ENCODE measurements around the gene CALM3. TPM values are rescaled to one million over a fixed set of nuclear protein-coding genes. Genes with fewer than 3 reads are reported as not detected.
A peak's percentile ranks its signal among the peaks of the same experiment; 100 is the strongest.

The CALM3 gene
- total RNA-seq, 1 donor from 2014 or later = 142 TPM

DNA sequence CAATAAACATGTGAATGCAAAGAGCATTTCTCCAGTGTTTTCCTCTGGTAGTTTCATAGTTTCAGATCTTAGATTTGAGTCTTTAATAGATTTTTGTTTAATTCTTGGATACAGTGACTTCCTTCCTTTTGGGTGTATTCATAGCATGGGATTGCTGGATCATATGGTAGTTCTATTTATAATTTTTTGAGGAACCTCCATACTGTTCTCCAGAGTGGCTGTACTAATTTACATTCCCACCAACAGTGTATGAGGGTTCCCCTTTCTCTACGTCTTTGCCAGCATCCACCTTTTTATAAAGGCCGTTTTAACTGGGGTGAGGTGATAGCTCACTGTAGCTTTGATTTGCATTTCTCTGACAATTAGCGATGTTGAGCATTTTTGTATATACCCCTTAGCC lies 9.3 kb upstream of the CALM3 start:
- H3K9me3 ChIP-seq = no peaks in the 10 kb centered on the region

DNA sequence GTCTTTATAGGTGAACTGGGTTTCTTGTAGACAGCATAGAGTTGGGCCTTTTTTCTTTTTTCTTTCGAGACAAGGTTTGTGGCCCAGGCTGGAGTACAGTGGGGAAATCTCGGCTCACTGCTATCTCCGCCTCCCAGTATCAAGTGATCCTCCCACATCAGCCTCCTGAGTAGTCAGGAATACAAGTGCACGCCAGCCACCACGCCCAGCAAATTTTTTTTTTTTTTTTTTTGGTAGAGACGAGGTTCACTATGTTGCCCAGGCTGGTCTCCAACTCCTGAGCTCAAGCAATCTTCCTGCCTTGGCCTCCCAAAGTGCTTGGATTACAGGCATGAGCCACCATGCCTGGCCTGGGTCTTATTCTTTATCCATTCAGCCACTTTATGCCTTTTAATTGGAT lies 5.1 kb upstream of the CALM3 start:
- Histone ChIP-seq H3K27me3 (no peaks in the 10 kb centered on the region), H3K4me1 (no peaks in the 10 kb centered on the region), H3K4me3 (no peak overlapping the region), H3K27ac (no peak overlapping the region), H3K9me3 (no peaks in the 10 kb centered on the region), H3K36me3 (no peaks in the 10 kb centered on the region)
- intact Hi-C loops (cut with DNase I) = no loop called here
- TF ChIP-seq, protein P1, sequence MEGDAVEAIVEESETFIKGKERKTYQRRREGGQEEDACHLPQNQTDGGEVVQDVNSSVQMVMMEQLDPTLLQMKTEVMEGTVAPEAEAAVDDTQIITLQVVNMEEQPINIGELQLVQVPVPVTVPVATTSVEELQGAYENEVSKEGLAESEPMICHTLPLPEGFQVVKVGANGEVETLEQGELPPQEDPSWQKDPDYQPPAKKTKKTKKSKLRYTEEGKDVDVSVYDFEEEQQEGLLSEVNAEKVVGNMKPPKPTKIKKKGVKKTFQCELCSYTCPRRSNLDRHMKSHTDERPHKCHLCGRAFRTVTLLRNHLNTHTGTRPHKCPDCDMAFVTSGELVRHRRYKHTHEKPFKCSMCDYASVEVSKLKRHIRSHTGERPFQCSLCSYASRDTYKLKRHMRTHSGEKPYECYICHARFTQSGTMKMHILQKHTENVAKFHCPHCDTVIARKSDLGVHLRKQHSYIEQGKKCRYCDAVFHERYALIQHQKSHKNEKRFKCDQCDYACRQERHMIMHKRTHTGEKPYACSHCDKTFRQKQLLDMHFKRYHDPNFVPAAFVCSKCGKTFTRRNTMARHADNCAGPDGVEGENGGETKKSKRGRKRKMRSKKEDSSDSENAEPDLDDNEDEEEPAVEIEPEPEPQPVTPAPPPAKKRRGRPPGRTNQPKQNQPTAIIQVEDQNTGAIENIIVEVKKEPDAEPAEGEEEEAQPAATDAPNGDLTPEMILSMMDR (IDR thresholded peaks at IDR 0.05) = no peak
- ATAC-seq = no peak
- DNase-seq = no peak

More for the DNA sequence above, 9.3 kb upstream of the CALM3 start:
- TF ChIP-seq, protein P1 (IDR thresholded peaks at IDR 0.05) = no peak
- Histone ChIP-seq H3K4me3 (no peak overlapping the region), H3K27me3 (no peaks in the 10 kb centered on the region), H3K36me3 (no peaks in the 10 kb centered on the region), H3K27ac (no peak overlapping the region), H3K4me1 (no peaks in the 10 kb centered on the region)
- no peak for ATAC-seq
- DNase-seq = no peak
- intact Hi-C loops (cut with DNase I) = no loop called here

DNA sequence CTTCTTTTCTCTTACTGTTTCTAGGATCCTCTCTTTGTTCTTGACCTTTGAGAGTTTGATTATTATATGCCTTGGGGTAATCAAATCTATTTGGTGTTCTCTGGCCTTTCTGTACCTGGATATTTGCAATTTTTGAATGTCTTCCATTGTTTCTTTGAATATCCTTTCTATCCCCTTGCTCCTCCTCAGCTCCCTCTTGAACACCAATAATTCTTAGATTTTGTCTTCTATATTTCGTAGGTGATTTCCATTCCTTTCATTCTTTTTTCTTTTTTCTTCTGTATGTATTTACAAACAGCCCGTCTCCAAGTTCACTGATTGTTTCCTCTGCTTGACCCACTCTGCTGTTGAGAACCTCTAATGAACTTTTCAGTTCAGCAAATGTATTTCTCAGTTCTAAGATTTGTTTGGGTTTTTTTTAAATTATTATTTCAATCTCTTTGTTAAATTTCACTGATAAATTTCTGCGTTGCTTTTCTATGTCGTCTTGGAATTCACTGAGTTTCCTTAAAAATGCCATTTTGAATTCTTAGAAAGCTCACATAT lies 2.7 kb upstream of the CALM3 start:
- DNase-seq (no peak), ATAC-seq (no peak)
- no peak overlapping the region for H3K4me3 ChIP-seq
- H3K27ac ChIP-seq = no peak overlapping the region
- no peaks in the 10 kb centered on the region for H3K27me3 ChIP-seq
- H3K4me1 ChIP-seq = peaks cover 14% of the 10 kb centered on the region
- TF ChIP-seq, protein P1 (IDR thresholded peaks at IDR 0.05) = no peak
- intact Hi-C loops (cut with DNase I) = no loop called here
- H3K9me3 ChIP-seq = no peaks in the 10 kb centered on the region
- H3K36me3 ChIP-seq = no peaks in the 10 kb centered on the region

DNA sequence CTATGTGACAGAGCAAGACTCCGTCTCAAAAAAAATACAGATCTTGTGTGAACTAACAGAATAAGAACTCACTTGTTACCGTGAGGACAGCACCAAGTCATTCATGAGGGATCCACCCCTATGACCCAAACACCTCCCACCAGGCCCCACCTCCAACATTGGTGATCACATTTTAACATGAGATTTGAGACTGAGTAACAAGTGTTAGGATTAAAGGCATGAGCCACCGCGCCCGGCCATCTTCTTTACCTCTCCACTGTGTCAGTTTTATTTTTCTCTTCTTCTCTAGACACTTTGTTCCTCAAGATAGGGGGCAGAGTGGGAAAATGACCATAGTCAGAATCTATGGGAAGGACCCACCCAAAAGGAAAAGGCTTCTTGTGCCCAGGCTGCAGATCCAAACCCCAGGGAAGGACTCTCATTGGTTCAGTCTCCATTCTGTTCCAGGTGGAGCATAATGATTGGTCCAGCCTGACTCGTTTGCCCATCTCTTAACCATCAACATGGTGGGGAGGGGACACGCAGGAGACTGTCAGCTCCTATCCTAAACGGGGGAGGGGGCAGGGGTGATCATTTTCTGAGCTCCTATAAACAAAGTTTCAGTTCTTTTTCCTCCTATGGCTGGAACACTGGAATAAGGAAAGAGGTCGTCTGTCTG lies 1.3 kb upstream of the CALM3 start:
- intact Hi-C loops (cut with DNase I) = no loop called here
- Histone ChIP-seq H3K27me3 (no peaks in the 10 kb centered on the region), H3K27ac (peak overlapping the region; percentile 100)

DNA sequence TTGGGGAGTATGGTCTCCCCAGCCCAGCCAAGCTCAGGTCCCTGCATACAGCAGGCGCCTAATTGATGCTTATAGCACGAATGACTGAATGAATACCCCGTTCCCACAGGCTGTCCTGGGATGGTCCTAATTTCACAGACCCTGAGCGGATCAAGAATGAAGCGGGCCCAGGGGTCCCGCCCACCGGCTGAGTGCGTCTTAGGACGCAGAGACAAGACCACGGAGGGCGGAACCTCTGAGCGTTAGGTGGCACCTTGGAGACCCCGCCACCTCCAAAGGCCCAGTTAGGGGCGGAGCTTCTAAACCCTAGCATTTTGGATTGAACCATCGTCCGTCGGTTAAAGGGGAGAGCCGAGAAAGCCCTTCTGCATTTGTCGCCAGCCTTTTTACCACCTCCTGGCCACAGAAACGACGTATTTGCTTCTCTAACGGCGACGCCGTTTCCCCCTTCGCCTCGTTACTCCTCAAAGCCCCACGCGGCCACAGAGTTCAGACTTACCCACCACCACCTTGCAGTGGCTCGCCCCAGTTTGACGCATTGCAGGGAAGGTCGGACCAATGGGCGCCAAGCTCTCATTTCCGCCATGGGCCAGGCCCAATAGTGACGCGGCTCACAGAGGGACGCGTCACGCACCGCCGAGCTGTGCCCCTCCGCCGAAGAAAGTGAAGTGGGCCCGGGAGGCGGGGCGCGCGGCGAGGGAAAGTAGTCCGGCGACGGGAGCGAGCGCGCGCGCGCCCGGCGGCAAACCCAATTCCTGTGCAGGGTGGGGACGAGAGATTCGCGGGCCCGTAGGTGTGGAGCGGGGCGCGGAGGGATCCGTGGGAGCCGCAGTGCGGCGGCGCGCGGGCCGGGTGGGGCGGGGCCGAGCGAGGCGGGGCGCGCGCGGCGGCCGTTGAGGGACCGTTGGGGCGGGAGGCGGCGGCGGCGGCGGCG lies 479 bp upstream of the CALM3 start:
- Histone ChIP-seq H3K36me3 (peaks cover 4% of the 10 kb centered on the region), H3K27ac (peak overlapping the region; percentile 100), H3K4me1 (peaks cover 27% of the 10 kb centered on the region), H3K9me3 (no peaks in the 10 kb centered on the region), H3K4me3 (peak overlapping the region; percentile 95), H3K27me3 (no peaks in the 10 kb centered on the region)
- TF ChIP-seq, protein P1 (IDR thresholded peaks at IDR 0.05) = no peak
- ATAC-seq = peak; percentile 95
- intact Hi-C loops (cut with DNase I) = no loop called here
- peak; percentile 97 for DNase-seq

More for the DNA sequence above, 1.3 kb upstream of the CALM3 start:
- Histone ChIP-seq H3K4me1 (peaks cover 22% of the 10 kb centered on the region), H3K36me3 (no peaks in the 10 kb centered on the region), H3K4me3 (peak overlapping the region; percentile 95), H3K9me3 (no peaks in the 10 kb centered on the region)
- peak; percentile 51 for DNase-seq
- TF ChIP-seq, protein P1 (IDR thresholded peaks at IDR 0.05) = no peak
- ATAC-seq = no peak
